Adrenal gland (tissue), 5 donors: ENCODE measurements around the gene PCNT.

Experiments
- POLR2A ChIP-seq, 2 donors: fragments of 450-650 bp; IDR thresholded peaks; one replicate each; pipeline ENCODE4 v1.6.1; 2017; ENCODE audit warnings: antibody characterized with exemption in 2 of 2, mild to moderate bottlenecking in 2 of 2, moderate library complexity in 1 of 2
- TF ChIP-seq, protein P1 (sequence below), 6 experiments: fragments of 450-650 bp in 4 of 6; fragments of 200-600 bp in 2 of 6; sonication (generic) in 1 of 6; IDR thresholded peaks; 1 replicate in 5 of 6; 2 replicates in 1 of 6; pipeline versions ENCODE4 v1.5.1 to v1.8.0; 2016 to 2021; ENCODE audit warnings: antibody characterized with exemption in 6 of 6, mild to moderate bottlenecking in 2 of 6, moderate library complexity in 1 of 6
- donor health status: DM: no; HTN: no; CAD: no.

DNA sequence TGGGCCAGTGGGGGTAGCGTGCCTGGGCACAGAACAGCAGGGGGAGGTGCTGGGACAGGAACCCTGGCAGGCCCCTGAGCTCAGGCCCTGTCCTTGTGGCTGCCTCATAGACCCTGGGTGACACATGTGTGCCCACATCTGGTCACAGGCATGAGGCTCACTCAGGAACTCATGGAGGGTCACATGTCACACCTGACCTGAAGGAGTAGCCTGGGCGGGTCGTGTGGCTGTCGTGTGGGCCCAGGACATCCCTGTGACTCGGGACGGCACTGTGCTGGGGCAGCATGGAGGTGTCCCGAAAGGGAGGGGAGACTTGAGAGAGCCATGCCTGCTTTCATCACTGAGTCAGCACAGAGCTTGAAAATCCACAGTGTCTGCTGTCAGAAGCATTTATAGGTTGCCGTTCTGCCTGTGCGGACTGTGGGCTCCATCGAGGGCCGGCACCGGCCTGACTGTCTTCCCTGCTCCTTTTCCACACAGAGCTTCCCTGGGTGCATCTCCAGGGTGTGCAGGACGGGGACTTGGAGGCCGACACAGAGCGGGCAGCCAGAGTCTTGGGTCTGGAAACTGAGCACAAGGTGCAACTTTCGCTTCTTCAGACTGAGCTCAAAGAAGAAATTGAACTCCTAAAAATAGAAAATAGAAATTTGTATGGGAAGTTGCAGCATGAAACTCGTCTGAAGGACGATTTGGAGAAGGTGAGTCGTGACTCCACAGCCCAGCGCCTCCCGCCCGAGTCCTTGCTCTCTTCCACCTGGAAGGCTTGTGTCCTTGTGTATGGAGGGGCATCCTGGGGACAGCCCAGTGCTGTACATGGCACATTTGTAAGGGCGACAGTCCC is 32.8 kb downstream of the PCNT start:
- TF ChIP-seq, protein P1, sequence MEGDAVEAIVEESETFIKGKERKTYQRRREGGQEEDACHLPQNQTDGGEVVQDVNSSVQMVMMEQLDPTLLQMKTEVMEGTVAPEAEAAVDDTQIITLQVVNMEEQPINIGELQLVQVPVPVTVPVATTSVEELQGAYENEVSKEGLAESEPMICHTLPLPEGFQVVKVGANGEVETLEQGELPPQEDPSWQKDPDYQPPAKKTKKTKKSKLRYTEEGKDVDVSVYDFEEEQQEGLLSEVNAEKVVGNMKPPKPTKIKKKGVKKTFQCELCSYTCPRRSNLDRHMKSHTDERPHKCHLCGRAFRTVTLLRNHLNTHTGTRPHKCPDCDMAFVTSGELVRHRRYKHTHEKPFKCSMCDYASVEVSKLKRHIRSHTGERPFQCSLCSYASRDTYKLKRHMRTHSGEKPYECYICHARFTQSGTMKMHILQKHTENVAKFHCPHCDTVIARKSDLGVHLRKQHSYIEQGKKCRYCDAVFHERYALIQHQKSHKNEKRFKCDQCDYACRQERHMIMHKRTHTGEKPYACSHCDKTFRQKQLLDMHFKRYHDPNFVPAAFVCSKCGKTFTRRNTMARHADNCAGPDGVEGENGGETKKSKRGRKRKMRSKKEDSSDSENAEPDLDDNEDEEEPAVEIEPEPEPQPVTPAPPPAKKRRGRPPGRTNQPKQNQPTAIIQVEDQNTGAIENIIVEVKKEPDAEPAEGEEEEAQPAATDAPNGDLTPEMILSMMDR (IDR thresholded peaks at IDR 0.05), result no peak
- no peak for TF ChIP-seq POLR2A (IDR thresholded peaks at IDR 0.05)
